Nephron progenitor cell (in vitro differentiated cells): Measurements from ENCODE around the gene AOPEP.

Experiments
- DNase-seq: peaks from one replicate; pipeline ENCODE4 v3.0.0; 2021
- H3K27ac Mint-ChIP-seq: 2 replicates; pipeline ENCODE4 v1.8.0; 2021; ENCODE audit warnings: mild to moderate bottlenecking, moderate library complexity, mixed read lengths
- H3K27me3 Mint-ChIP-seq: 2 replicates; pipeline ENCODE4 v1.8.0; 2021; ENCODE audit warnings: mild to moderate bottlenecking, low read depth, mixed read lengths; ENCODE audit not compliant: poor library complexity
- H3K36me3 Mint-ChIP-seq: 2 replicates; pipeline ENCODE4 v1.8.0; 2021; ENCODE audit warnings: low read depth, mixed read lengths
- H3K4me1 Mint-ChIP-seq: 2 replicates; pipeline ENCODE4 v1.8.0; 2021; ENCODE audit warnings: mixed read lengths
- H3K4me3 Mint-ChIP-seq: 2 replicates; pipeline ENCODE4 v1.8.0; 2021; ENCODE audit warnings: mild to moderate bottlenecking, moderate library complexity, mixed read lengths
- H3K9me3 Mint-ChIP-seq: 2 replicates; pipeline ENCODE4 v1.8.0; 2021; ENCODE audit warnings: mild to moderate bottlenecking, moderate library complexity, mixed read lengths
- CTCF ChIP-seq: fragments of 200-600 bp; sonication (generic); IDR thresholded peaks from 2 replicates; pipeline ENCODE4 v1.5.0; 2021; ENCODE audit warnings: antibody characterized with exemption

Gene AOPEP

GRCh38 chr9:95047452-95048224 lies 321.1 kb downstream of the AOPEP start:
- Mint-ChIP-seq H3K27me3 (peaks cover 22% of the 10 kb centered on the region), H3K9me3 (no peaks in the 10 kb centered on the region), H3K4me3 (peak overlapping the region; percentile 79), H3K27ac (no peak overlapping the region), H3K4me1 (peaks cover 49% of the 10 kb centered on the region), H3K36me3 (peaks cover 14% of the 10 kb centered on the region)
- no peak for TF ChIP-seq CTCF
- no peak for DNase-seq

- Mint-ChIP-seq H3K9me3 (no peaks in the 10 kb centered on the region), H3K4me1 (peaks cover 49% of the 10 kb centered on the region), H3K36me3 (peaks cover 20% of the 10 kb centered on the region), H3K4me3 (peak overlapping the region; percentile 84), H3K27me3 (peaks cover 22% of the 10 kb centered on the region), H3K27ac (no peak overlapping the region)
- TF ChIP-seq CTCF: no peak
- DNase-seq: peak; percentile 67
Observed at GRCh38 chr9:95048225-95049087, 322.0 kb downstream of the AOPEP start.

GRCh38 chr9:95049761-95050160 lies 323.3 kb downstream of the AOPEP start:
- Mint-ChIP-seq H3K4me3 (peak overlapping the region; percentile 71), H3K27me3 (peaks cover 22% of the 10 kb centered on the region), H3K9me3 (no peaks in the 10 kb centered on the region), H3K36me3 (peaks cover 18% of the 10 kb centered on the region), H3K27ac (no peak overlapping the region), H3K4me1 (peaks cover 42% of the 10 kb centered on the region)
- DNase-seq: no peak
- no peak for TF ChIP-seq CTCF

GRCh38 chr9:95053611-95054570 lies 327.4 kb downstream of the AOPEP start:
- Mint-ChIP-seq H3K27ac (no peak overlapping the region), H3K4me1 (peaks cover 60% of the 10 kb centered on the region), H3K27me3 (peaks cover 3% of the 10 kb centered on the region), H3K4me3 (no peak overlapping the region), H3K36me3 (peaks cover 18% of the 10 kb centered on the region), H3K9me3 (no peaks in the 10 kb centered on the region)
- TF ChIP-seq CTCF: no peak
- no peak for DNase-seq

GRCh38 chr9:95055334-95055850 lies 328.9 kb downstream of the AOPEP start:
- Mint-ChIP-seq H3K36me3 (peaks cover 18% of the 10 kb centered on the region), H3K27me3 (no peaks in the 10 kb centered on the region), H3K9me3 (no peaks in the 10 kb centered on the region), H3K4me3 (peak overlapping the region; percentile 55), H3K27ac (peak overlapping the region; percentile 95), H3K4me1 (peaks cover 49% of the 10 kb centered on the region)
- DNase-seq: no peak
- no peak for TF ChIP-seq CTCF
